Inflammatory macrophage treated with lipopolysaccharide for 1 hour (primary cell): ENCODE results near the gene SERPINA5.
"Not testable (repeated sequence)": the region's sequence is repeated elsewhere in the genome, so short reads cannot be mapped to it uniquely, and the experiment has no call there.

Experiments used
- DNase-seq, 2 donors: peaks; one replicate each; pipeline ENCODE4 v3.0.0-alpha.2; 2020 to 2022

Gene SERPINA5

GRCh38 chr14:94608966-94609365 lies 27.7 kb downstream of the SERPINA5 start:
- not testable (repeated sequence) for DNase-seq

- no peak for DNase-seq
These were observed 30.0 kb downstream of the SERPINA5 start for GRCh38 chr14:94611179-94611578.

- no peak for DNase-seq
These were observed 30.9 kb downstream of the SERPINA5 start, which contains the start of gene SERPINA3 for GRCh38 chr14:94612174-94612573. Gene SERPINA3 (plus strand): TSS chr14:94612391. CDS start chr14:94614442, 2,051 bp downstream.

- no peak for DNase-seq
These were observed 31.6 kb downstream of the SERPINA5 start for GRCh38 chr14:94612580-94613554.

- DNase-seq = no peak
These were observed 32.8 kb downstream of the SERPINA5 start for GRCh38 chr14:94613720-94614644.

GRCh38 chr14:94614802-94615201 lies 33.6 kb downstream of the SERPINA5 start:
- no peak for DNase-seq

GRCh38 chr14:94615254-94615653 lies 34.0 kb downstream of the SERPINA5 start:
- DNase-seq = no peak

- DNase-seq = no peak
These were observed 34.8 kb downstream of the SERPINA5 start for GRCh38 chr14:94615823-94616570.

- no peak for DNase-seq
These were observed 36.2 kb downstream of the SERPINA5 start for GRCh38 chr14:94617366-94617941.

GRCh38 chr14:94617988-94618822 lies 37.0 kb downstream of the SERPINA5 start:
- DNase-seq = no peak

GRCh38 chr14:94619297-94619696 lies 38.1 kb downstream of the SERPINA5 start:
- DNase-seq = no peak

GRCh38 chr14:94620597-94620996 lies 39.4 kb downstream of the SERPINA5 start:
- no peak for DNase-seq

- no peak for DNase-seq
These were observed 40.3 kb downstream of the SERPINA5 start for GRCh38 chr14:94621358-94622134.

- DNase-seq = no peak
These were observed 41.6 kb downstream of the SERPINA5 start for GRCh38 chr14:94622653-94623421.

GRCh38 chr14:94623422-94623809 lies 42.2 kb downstream of the SERPINA5 start:
- DNase-seq = no peak

- no peak for DNase-seq
These were observed 42.8 kb downstream of the SERPINA5 start for GRCh38 chr14:94623856-94624499.

- no peak for DNase-seq
These were observed 43.5 kb downstream of the SERPINA5 start for GRCh38 chr14:94624537-94625352.

- DNase-seq = no peak
These were observed 44.1 kb downstream of the SERPINA5 start for GRCh38 chr14:94625353-94625635.
